Type B pancreatic cell (in vitro differentiated cells): ENCODE measurements around the gene HMG20A. TPM values are rescaled to one million over a fixed set of nuclear protein-coding genes. Genes with fewer than 3 reads are reported as not detected.

Experiments used
- DNase-seq: peaks from one replicate; pipeline ENCODE4 v3.0.0; 2021; ENCODE audit warnings: mixed read lengths; ENCODE audit not compliant: unreplicated experiment; ENCODE audit errors: extremely low spot score
- H3K27ac Mint-ChIP-seq: 2 replicates; pipeline ENCODE4 v1.8.0; 2021; ENCODE audit warnings: mild to moderate bottlenecking, mixed read lengths
- H3K27me3 Mint-ChIP-seq: 2 replicates; pipeline ENCODE4 v1.8.0; 2021; ENCODE audit warnings: mixed read lengths
- H3K36me3 Mint-ChIP-seq: 2 replicates; pipeline ENCODE4 v1.8.0; 2021; ENCODE audit warnings: mixed read lengths
- H3K4me1 Mint-ChIP-seq: one replicate; pipeline ENCODE4 v1.8.0; 2021; ENCODE audit warnings: mixed read lengths; ENCODE audit not compliant: unreplicated experiment
- H3K4me3 Mint-ChIP-seq: 2 replicates; pipeline ENCODE4 v1.8.0; 2021; ENCODE audit warnings: mild to moderate bottlenecking, mixed read lengths
- H3K9me3 Mint-ChIP-seq: 2 replicates; pipeline ENCODE4 v1.8.0; 2021; ENCODE audit warnings: mixed read lengths
- total RNA-seq: library from RNA; stranded (reverse); gene quantifications from 2 replicates; pipeline ENCODE4 v1.2.1, GENCODE V29; 2021; ENCODE audit warnings: low replicate concordance
- TF ChIP-seq, protein P1 (sequence below): fragments of 200-600 bp; sonication (generic); conservative IDR thresholded peaks from 2 replicates; pipeline ENCODE4 v1.5.0; 2021; ENCODE audit warnings: antibody characterized with exemption, mild to moderate bottlenecking

Gene HMG20A
- total RNA-seq, 1 donor from 2014 or later = 48.7 TPM

- Mint-ChIP-seq H3K4me3 (peak overlapping the region; percentile 14), H3K9me3 (no peaks in the 10 kb centered on the region), H3K27me3 (no peaks in the 10 kb centered on the region), H3K36me3 (no peaks in the 10 kb centered on the region), H3K4me1 (peaks cover 33% of the 10 kb centered on the region), H3K27ac (no peak overlapping the region)
- TF ChIP-seq, protein P1, sequence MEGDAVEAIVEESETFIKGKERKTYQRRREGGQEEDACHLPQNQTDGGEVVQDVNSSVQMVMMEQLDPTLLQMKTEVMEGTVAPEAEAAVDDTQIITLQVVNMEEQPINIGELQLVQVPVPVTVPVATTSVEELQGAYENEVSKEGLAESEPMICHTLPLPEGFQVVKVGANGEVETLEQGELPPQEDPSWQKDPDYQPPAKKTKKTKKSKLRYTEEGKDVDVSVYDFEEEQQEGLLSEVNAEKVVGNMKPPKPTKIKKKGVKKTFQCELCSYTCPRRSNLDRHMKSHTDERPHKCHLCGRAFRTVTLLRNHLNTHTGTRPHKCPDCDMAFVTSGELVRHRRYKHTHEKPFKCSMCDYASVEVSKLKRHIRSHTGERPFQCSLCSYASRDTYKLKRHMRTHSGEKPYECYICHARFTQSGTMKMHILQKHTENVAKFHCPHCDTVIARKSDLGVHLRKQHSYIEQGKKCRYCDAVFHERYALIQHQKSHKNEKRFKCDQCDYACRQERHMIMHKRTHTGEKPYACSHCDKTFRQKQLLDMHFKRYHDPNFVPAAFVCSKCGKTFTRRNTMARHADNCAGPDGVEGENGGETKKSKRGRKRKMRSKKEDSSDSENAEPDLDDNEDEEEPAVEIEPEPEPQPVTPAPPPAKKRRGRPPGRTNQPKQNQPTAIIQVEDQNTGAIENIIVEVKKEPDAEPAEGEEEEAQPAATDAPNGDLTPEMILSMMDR = no peak
- no peak for DNase-seq
Measured at GRCh38 chr15:77532067-77532710, 111.5 kb downstream of the HMG20A start.

DNA sequence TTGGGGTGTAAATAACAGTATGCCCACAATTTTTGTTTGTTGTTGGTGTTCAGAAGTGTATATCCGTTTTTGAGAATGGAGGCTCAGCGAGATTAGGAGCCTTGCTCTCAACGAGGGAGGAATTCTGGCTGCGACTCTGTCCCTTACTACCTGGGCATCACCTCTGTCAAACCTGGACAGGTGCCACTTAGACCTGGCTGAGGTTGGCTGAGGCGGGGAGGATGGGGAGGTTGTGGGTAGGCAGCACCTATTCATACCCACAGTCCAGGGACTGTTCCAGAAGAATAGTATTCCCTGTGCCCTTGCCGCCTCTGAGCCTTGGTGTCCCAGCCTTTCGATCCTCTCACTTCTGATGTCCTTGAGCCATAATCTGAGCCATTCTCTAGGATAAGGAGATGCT is 112.2 kb downstream of the HMG20A start:
- Mint-ChIP-seq H3K4me3 (peak overlapping the region; percentile 34), H3K27ac (no peak overlapping the region), H3K27me3 (no peaks in the 10 kb centered on the region), H3K4me1 (peaks cover 33% of the 10 kb centered on the region), H3K9me3 (no peaks in the 10 kb centered on the region), H3K36me3 (no peaks in the 10 kb centered on the region)
- no peak for DNase-seq
- TF ChIP-seq, protein P1 = no peak

- Mint-ChIP-seq H3K27ac (peak overlapping the region; percentile 29), H3K27me3 (no peaks in the 10 kb centered on the region), H3K36me3 (no peaks in the 10 kb centered on the region), H3K9me3 (no peaks in the 10 kb centered on the region), H3K4me3 (no peak overlapping the region), H3K4me1 (peaks cover 29% of the 10 kb centered on the region)
- no peak for DNase-seq
- TF ChIP-seq, protein P1 = no peak
Measured at GRCh38 chr15:77533578-77534430, 113.1 kb downstream of the HMG20A start.

Other genes starting within 250 kb of the HMG20A start
- gene PEAK1, start 784 bp upstream of the HMG20A start, total RNA-seq = 24.1 and 35.0 TPM in 2 replicates
- 19.6 and 25.2 TPM in 2 replicates for gene LINGO1, start 212.0 kb downstream of the HMG20A start, total RNA-seq